ENCODE measurements around the gene CHMP1A. TPM values are rescaled to one million over a fixed set of nuclear protein-coding genes. Genes with fewer than 3 reads are reported as not detected.

The CHMP1A gene
- total and polyA plus RNA-seq, 10 donors = 44.4 to 96.2 (median 76.5) TPM

GRCh38 chr16:89646906-89647305 is 10.6 kb downstream of the CHMP1A start:
- 89 to 94% (median 92%) methylated on average over 8 to 12 of the region's 12 CpGs for WGBS, 5 donors
- intact Hi-C loops (cut with DNase I; ENCODE audit: low total_unique reads) = loop anchor here (10.0 kb wide), 1 partner anchor 72 kb away; the partner anchor contains the start of gene CPNE7
- H3K4me3 ChIP-seq = no peak overlapping the region
- peaks cover 0 to 6% (median 0%) of the 10 kb centered on the region in 6 donors for H3K4me1 ChIP-seq
- no peak for DNase-seq
- H3K27ac ChIP-seq = no peak overlapping the region
- peaks cover 0 to 76% (median 60%) of the 10 kb centered on the region in 6 donors for H3K36me3 ChIP-seq
- H3K9me3 ChIP-seq = no peaks in the 10 kb centered on the region
- TF ChIP-seq POLR2A (IDR thresholded peaks at IDR 0.05) = no peak
- no peak for TF ChIP-seq POLR2AphosphoS5 (IDR thresholded peaks at IDR 0.05)
- no peak for TF ChIP-seq CTCF (IDR thresholded peaks at IDR 0.05 in 8 of 11, conservative IDR thresholded peaks at IDR 0.05 in 3 of 11)
- no peaks in the 10 kb centered on the region for H3K27me3 ChIP-seq (replicated peaks in 1 of 7)

GRCh38 chr16:89646270-89646669 is 11.2 kb downstream of the CHMP1A start:
- no peak for TF ChIP-seq POLR2A (IDR thresholded peaks at IDR 0.05)
- TF ChIP-seq POLR2AphosphoS5 (IDR thresholded peaks at IDR 0.05) = peak in 1 of 3 donors; percentile 31
- no peak for TF ChIP-seq CTCF (IDR thresholded peaks at IDR 0.05 in 8 of 11, conservative IDR thresholded peaks at IDR 0.05 in 3 of 11)
- H3K4me3 ChIP-seq = no peak overlapping the region
- no peaks in the 10 kb centered on the region for H3K27me3 ChIP-seq (replicated peaks in 1 of 7)
- WGBS, 5 donors = 93 to 97% (median 95%) methylated on average over 17 to 22 of the region's 22 CpGs
- no peak overlapping the region for H3K27ac ChIP-seq
- peaks cover 0 to 7% (median 2%) of the 10 kb centered on the region in 6 donors for H3K4me1 ChIP-seq
- intact Hi-C loops (cut with DNase I; ENCODE audit: low total_unique reads) = loop anchor here (10.0 kb wide), 1 partner anchor 71 kb away; the partner anchor contains the start of gene CPNE7
- H3K9me3 ChIP-seq = no peaks in the 10 kb centered on the region
- DNase-seq = no peak
- H3K36me3 ChIP-seq = peaks cover 0 to 70% (median 53%) of the 10 kb centered on the region in 6 donors

- H3K9me3 ChIP-seq = no peaks in the 10 kb centered on the region
- peaks cover 0 to 19% (median 11%) of the 10 kb centered on the region in 6 donors for H3K4me1 ChIP-seq
- no peak overlapping the region for H3K4me3 ChIP-seq
- no peak overlapping the region for H3K27ac ChIP-seq
- intact Hi-C loops (cut with DNase I; ENCODE audit: low total_unique reads) = loop anchor here (10.0 kb wide), 1 partner anchor 70 kb away; the partner anchor contains the start of gene CPNE7
- TF ChIP-seq CTCF (IDR thresholded peaks at IDR 0.05 in 8 of 11, conservative IDR thresholded peaks at IDR 0.05 in 3 of 11) = no peak
- TF ChIP-seq POLR2A (IDR thresholded peaks at IDR 0.05) = no peak
- TF ChIP-seq POLR2AphosphoS5 (IDR thresholded peaks at IDR 0.05) = peak in 1 of 3 donors; percentile 7
- H3K27me3 ChIP-seq (replicated peaks in 1 of 7) = peaks cover 0 to 3% (median 0%) of the 10 kb centered on the region in 7 donors
- H3K36me3 ChIP-seq = peaks cover 0 to 58% (median 44%) of the 10 kb centered on the region in 6 donors
- 90 to 93% (median 91%) methylated on average over 11 of the region's 11 CpGs for WGBS, 5 donors
- no peak for DNase-seq
Observed at GRCh38 chr16:89645122-89645521, 12.4 kb downstream of the CHMP1A start.

- peaks cover 0 to 45% (median 38%) of the 10 kb centered on the region in 6 donors for H3K36me3 ChIP-seq
- H3K9me3 ChIP-seq = no peaks in the 10 kb centered on the region
- intact Hi-C loops (cut with DNase I; ENCODE audit: low total_unique reads) = loop anchor here (10.0 kb wide), 1 partner anchor 69 kb away; the partner anchor contains the start of gene CPNE7
- H3K27me3 ChIP-seq (replicated peaks in 1 of 7) = peaks cover 0 to 9% (median 0%) of the 10 kb centered on the region in 7 donors
- no peak for DNase-seq
- WGBS, 5 donors = 81 to 93% (median 84%) methylated on average over 14 of the region's 14 CpGs
- peaks cover 0 to 20% (median 12%) of the 10 kb centered on the region in 6 donors for H3K4me1 ChIP-seq
- peak in 1 of 3 donors; percentile 13 for TF ChIP-seq POLR2AphosphoS5 (IDR thresholded peaks at IDR 0.05)
- no peak for TF ChIP-seq POLR2A (IDR thresholded peaks at IDR 0.05)
- no peak for TF ChIP-seq CTCF (IDR thresholded peaks at IDR 0.05 in 8 of 11, conservative IDR thresholded peaks at IDR 0.05 in 3 of 11)
- no peak overlapping the region for H3K27ac ChIP-seq
- H3K4me3 ChIP-seq = no peak overlapping the region
Observed at GRCh38 chr16:89643769-89644300, 13.7 kb downstream of the CHMP1A start.
